HCT116 (cell line): Measurements from ENCODE around the gene GFOD1. TPM values are rescaled to one million over a fixed set of nuclear protein-coding genes. Genes with fewer than 3 reads are reported as not detected.

Experiments
- ATAC-seq: fragments of 200-7000 bp; cut with Tn5 transposase; 2 replicates; pipeline ENCODE4 v1.9.1; 2020; ENCODE audit warnings: mild to moderate bottlenecking, moderate library complexity
- BruUV-seq: library from RNA; stranded (reverse); fragments of 400-500 nt; replicated peaks from 2 replicates; lab custom pipeline; 2021; lab: Mats Ljungman, UMichigan
- CTCF ChIA-PET: fragments of 300-600 bp; sonication (Branson Sonifier 250); formaldehyde crosslinking; loops from one replicate; lab custom pipeline; 2021; ENCODE audit warnings: antibody characterized with exemption; lab: Charles Lee
- POLR2A ChIA-PET: fragments of 300-600, 350-600 bp; sonication (Branson Sonifier 250); formaldehyde crosslinking; loops from one replicate; lab custom pipeline; 2021; ENCODE audit warnings: antibody characterized with exemption; lab: Charles Lee
- RAD21 ChIA-PET, 2 experiments: fragments of 300-600 bp; sonication (Branson Sonifier 250); formaldehyde crosslinking; loops; one replicate each; lab custom pipeline; 2023; ENCODE audit warnings: low total read pairs in 2 of 2; ENCODE audit not compliant: uncharacterized antibody in 2 of 2, unreplicated experiment in 2 of 2, low non-redundant PET in 1 of 2; lab: Charles Lee
- DNase-seq: peaks from one replicate; pipeline ENCODE4 v3.0.0-alpha.2; 2010; ENCODE audit warnings: low read depth, low spot score
- H2AFZ ChIP-seq: fragments of 200-600 bp; shearing (Covaris generic), sonication (generic); 2 replicates; pipeline ENCODE4 v1.6.1; 2017; ENCODE audit warnings: low read depth, mixed run types, mixed read lengths, antibody characterized with exemption, low read length; ENCODE audit not compliant: poor library complexity, severe bottlenecking
- H3K27ac ChIP-seq: 2 replicates; pipeline ENCODE4 v1.5.1; 2012; ENCODE audit warnings: low read depth, low read length
- H3K27me3 ChIP-seq: fragments of 200-600 bp; sonication (generic); 2 replicates; pipeline ENCODE4 v1.6.1; 2016; ENCODE audit warnings: mixed run types, low read length, mixed read lengths; ENCODE audit not compliant: insufficient read depth
- H3K36me3 ChIP-seq, 2 experiments: fragments of 200-500 bp in 1 of 2; fragments of 200-600 bp in 1 of 2; sonication (Bioruptor generic) in 1 of 2; sonication (generic) in 1 of 2; 2 replicates each; pipeline versions ENCODE4 v1.5.1 to v1.6.1; 2014 to 2016; ENCODE audit warnings: low read length in 2 of 2, inconsistent platforms in 1 of 2, mixed read lengths in 1 of 2, mixed run types in 1 of 2; ENCODE audit not compliant: insufficient read depth in 2 of 2, control insufficient read depth in 1 of 2
- H3K4me1 ChIP-seq, 2 experiments: fragments of 200-600 bp in 1 of 2; sonication (generic) in 1 of 2; 2 replicates each; pipeline versions ENCODE4 v1.5.1 to v1.6.1; 2012 to 2017; ENCODE audit warnings: low read length in 2 of 2, inconsistent platforms in 1 of 2, mild to moderate bottlenecking in 1 of 2, mixed read lengths in 1 of 2, mixed run types in 1 of 2, moderate library complexity in 1 of 2; ENCODE audit not compliant: insufficient read depth in 2 of 2, control insufficient read depth in 1 of 2
- H3K4me2 ChIP-seq: fragments of 200-600 bp; sonication (generic); 2 replicates; pipeline ENCODE4 v1.6.1; 2017; ENCODE audit warnings: mixed run types, low read length, mixed read lengths
- H3K4me3 ChIP-seq, 2 experiments: fragments of 200-600 bp in 1 of 2; sonication (generic) in 1 of 2; replicated peaks in 1 of 2; 2 replicates each; pipeline ENCODE4 v1.5.1; 2011 to 2016; ENCODE audit warnings: low read length in 2 of 2, control low read depth in 1 of 2, low read depth in 1 of 2, mild to moderate bottlenecking in 1 of 2, mixed read lengths in 1 of 2, mixed run types in 1 of 2
- H3K79me2 ChIP-seq: fragments of 200-600 bp; sonication (generic); 2 replicates; pipeline ENCODE4 v1.6.1; 2017; ENCODE audit warnings: mild to moderate bottlenecking, mixed run types, low read length, moderate library complexity, mixed read lengths; ENCODE audit not compliant: insufficient read depth
- H3K9ac ChIP-seq: fragments of 200-600 bp; sonication (generic); 2 replicates; pipeline ENCODE4 v1.6.1; 2016; ENCODE audit warnings: low read length, mixed read lengths
- H3K9me2 ChIP-seq: fragments of 200-600 bp; sonication (generic), shearing (Covaris generic); 2 replicates; pipeline ENCODE4 v1.6.1; 2017; ENCODE audit warnings: mixed run types, mild to moderate bottlenecking, moderate library complexity; ENCODE audit not compliant: insufficient read depth
- H3K9me3 ChIP-seq, 2 experiments: fragments of 200-500 bp in 1 of 2; fragments of 200-600 bp in 1 of 2; sonication (Bioruptor generic) in 1 of 2; sonication (generic) in 1 of 2; 2 replicates each; pipeline ENCODE4 v1.6.1; 2014 to 2017; ENCODE audit warnings: low read length in 2 of 2, mixed read lengths in 2 of 2, inconsistent platforms in 1 of 2, low read depth in 1 of 2, mild to moderate bottlenecking in 1 of 2, mixed run types in 1 of 2, moderate library complexity in 1 of 2; ENCODE audit not compliant: control insufficient read depth in 1 of 2, insufficient read depth in 1 of 2
- H4K20me1 ChIP-seq: fragments of 200-600 bp; sonication (generic), shearing (Covaris generic); 2 replicates; pipeline ENCODE4 v1.6.1; 2017; ENCODE audit warnings: mixed run types, mild to moderate bottlenecking, moderate library complexity; ENCODE audit not compliant: insufficient read depth
- CBX3 ChIP-seq: IDR thresholded peaks from 2 replicates; pipeline ENCODE4 v1.6.1; 2012; ENCODE audit warnings: low read depth
- CEBPB ChIP-seq: IDR thresholded peaks from 2 replicates; pipeline ENCODE4 v1.6.1; 2012; ENCODE audit warnings: low read depth
- EGR1 ChIP-seq: IDR thresholded peaks from 2 replicates; pipeline ENCODE4 v1.6.1; 2012; ENCODE audit warnings: low read depth
- EZH2phosphoT487 ChIP-seq: fragments of 200-600 bp; IDR thresholded peaks from 2 replicates; pipeline ENCODE4 v1.6.1; 2018; ENCODE audit warnings: antibody characterized with exemption, borderline replicate concordance
- FOSL1 ChIP-seq: IDR thresholded peaks from 2 replicates; pipeline ENCODE4 v1.6.1; 2012; ENCODE audit warnings: low read depth
- JUND ChIP-seq: IDR thresholded peaks from 2 replicates; pipeline ENCODE4 v1.6.1; 2012
- POLR2A ChIP-seq: IDR thresholded peaks from 2 replicates; pipeline ENCODE4 v1.7.0; 2011; ENCODE audit warnings: borderline replicate concordance; ENCODE audit not compliant: insufficient read depth, insufficient read length; ENCODE audit errors: extremely low read depth
- POLR2AphosphoS5 ChIP-seq: IDR thresholded peaks from 2 replicates; pipeline ENCODE4 v1.6.1; 2011; ENCODE audit warnings: mild to moderate bottlenecking, low read depth, low read length, moderate library complexity
- SP1 ChIP-seq: IDR thresholded peaks from 2 replicates; pipeline ENCODE4 v1.6.1; 2012; ENCODE audit warnings: low read depth
- SRF ChIP-seq: IDR thresholded peaks from 2 replicates; pipeline ENCODE4 v1.6.1; 2012; ENCODE audit warnings: low read depth
- TCF7L2 ChIP-seq: IDR thresholded peaks from 2 replicates; pipeline ENCODE4 v1.7.0; 2011; ENCODE audit warnings: borderline replicate concordance, inconsistent platforms; ENCODE audit not compliant: insufficient read depth, insufficient read length; ENCODE audit errors: extremely low read depth
- YY1 ChIP-seq: IDR thresholded peaks from 2 replicates; pipeline ENCODE4 v1.6.1; 2011; ENCODE audit warnings: low read length, low read depth, moderate library complexity, mild to moderate bottlenecking; ENCODE audit not compliant: insufficient replicate concordance; ENCODE audit errors: extremely low read depth
- ZFX ChIP-seq: fragments of 450-650 bp; IDR thresholded peaks from 2 replicates; pipeline ENCODE4 v1.6.1; 2017
- intact Hi-C: fragments of 100-400 bp; cut with micrococcal nuclease; formaldehyde crosslinking; loops from 2 replicates; pipeline ENCODE4 v1.10.0; 2022
- total RNA-seq: library from RNA; stranded (reverse); gene quantifications from one replicate; pipeline ENCODE4 v1.2.1, GENCODE V29; 2021; ENCODE audit not compliant: unreplicated experiment
- TF ChIP-seq, protein P1 (sequence below): IDR thresholded peaks from 2 replicates; pipeline ENCODE4 v1.6.1; 2012
- TF ChIP-seq, protein P2 (sequence below): IDR thresholded peaks from 2 replicates; pipeline ENCODE4 v1.6.1; 2012; ENCODE audit warnings: low read depth
- TF ChIP-seq, protein P3 (sequence below): IDR thresholded peaks from 2 replicates; pipeline ENCODE4 v1.6.1; 2012

GFOD1 gene
- total RNA-seq, 1 experiment from 2014 or later = 3.8 TPM

DNA sequence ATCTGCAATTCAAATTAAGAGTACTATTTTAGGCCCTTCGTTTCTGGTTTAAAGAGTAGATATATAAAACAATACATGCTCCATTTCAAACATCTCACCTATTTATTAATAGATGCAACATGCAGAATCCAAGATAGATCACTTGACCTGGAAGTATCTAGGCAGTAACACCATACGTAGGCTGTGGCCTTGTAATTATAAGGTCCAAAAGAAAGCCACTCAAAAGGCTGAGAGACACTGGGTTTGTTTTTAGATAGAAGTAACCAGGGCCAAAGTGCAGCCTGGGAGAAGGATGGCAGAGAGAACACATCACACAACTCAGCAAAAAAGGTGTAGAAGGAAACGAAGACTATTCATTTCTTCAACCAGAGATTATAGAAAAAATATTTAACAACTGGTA, 8.4 kb upstream of the GFOD1 start:
- Histone ChIP-seq H3K27ac (no peak overlapping the region), H2AFZ (peak overlapping the region; percentile 77), H3K79me2 (no peaks in the 10 kb centered on the region), H3K4me1 (peaks cover 3 to 5% of the 10 kb centered on the region in 2 experiments; a peak in 3 of 4 replicates), H3K27me3 (no peaks in the 10 kb centered on the region), H3K4me2 (no peak overlapping the region), H3K9me3 (no peaks in the 10 kb centered on the region), H3K4me3 (no peak overlapping the region), H3K36me3 (no peaks in the 10 kb centered on the region), H4K20me1 (no peaks in the 10 kb centered on the region), H3K9me2 (no peaks in the 10 kb centered on the region), H3K9ac (no peak overlapping the region)
- POLR2A ChIA-PET = no interaction called here
- DNase-seq (no peak), ATAC-seq (no peak)
- no peak for TF ChIP-seq CBX3
- no peak for TF ChIP-seq SP1
- no peak for TF ChIP-seq EZH2phosphoT487
- TF ChIP-seq FOSL1 = no peak
- TF ChIP-seq ZFX = no peak
- TF ChIP-seq POLR2AphosphoS5 = no peak
- TF ChIP-seq, protein P1, sequence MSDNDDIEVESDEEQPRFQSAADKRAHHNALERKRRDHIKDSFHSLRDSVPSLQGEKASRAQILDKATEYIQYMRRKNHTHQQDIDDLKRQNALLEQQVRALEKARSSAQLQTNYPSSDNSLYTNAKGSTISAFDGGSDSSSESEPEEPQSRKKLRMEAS = no peak
- TF ChIP-seq EGR1 = no peak
- no peak for TF ChIP-seq JUND
- TF ChIP-seq, protein P2, sequence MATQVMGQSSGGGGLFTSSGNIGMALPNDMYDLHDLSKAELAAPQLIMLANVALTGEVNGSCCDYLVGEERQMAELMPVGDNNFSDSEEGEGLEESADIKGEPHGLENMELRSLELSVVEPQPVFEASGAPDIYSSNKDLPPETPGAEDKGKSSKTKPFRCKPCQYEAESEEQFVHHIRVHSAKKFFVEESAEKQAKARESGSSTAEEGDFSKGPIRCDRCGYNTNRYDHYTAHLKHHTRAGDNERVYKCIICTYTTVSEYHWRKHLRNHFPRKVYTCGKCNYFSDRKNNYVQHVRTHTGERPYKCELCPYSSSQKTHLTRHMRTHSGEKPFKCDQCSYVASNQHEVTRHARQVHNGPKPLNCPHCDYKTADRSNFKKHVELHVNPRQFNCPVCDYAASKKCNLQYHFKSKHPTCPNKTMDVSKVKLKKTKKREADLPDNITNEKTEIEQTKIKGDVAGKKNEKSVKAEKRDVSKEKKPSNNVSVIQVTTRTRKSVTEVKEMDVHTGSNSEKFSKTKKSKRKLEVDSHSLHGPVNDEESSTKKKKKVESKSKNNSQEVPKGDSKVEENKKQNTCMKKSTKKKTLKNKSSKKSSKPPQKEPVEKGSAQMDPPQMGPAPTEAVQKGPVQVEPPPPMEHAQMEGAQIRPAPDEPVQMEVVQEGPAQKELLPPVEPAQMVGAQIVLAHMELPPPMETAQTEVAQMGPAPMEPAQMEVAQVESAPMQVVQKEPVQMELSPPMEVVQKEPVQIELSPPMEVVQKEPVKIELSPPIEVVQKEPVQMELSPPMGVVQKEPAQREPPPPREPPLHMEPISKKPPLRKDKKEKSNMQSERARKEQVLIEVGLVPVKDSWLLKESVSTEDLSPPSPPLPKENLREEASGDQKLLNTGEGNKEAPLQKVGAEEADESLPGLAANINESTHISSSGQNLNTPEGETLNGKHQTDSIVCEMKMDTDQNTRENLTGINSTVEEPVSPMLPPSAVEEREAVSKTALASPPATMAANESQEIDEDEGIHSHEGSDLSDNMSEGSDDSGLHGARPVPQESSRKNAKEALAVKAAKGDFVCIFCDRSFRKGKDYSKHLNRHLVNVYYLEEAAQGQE = no peak
- TF ChIP-seq YY1 = no peak
- no peak for TF ChIP-seq SRF
- TF ChIP-seq, protein P3, sequence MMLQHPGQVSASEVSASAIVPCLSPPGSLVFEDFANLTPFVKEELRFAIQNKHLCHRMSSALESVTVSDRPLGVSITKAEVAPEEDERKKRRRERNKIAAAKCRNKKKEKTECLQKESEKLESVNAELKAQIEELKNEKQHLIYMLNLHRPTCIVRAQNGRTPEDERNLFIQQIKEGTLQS = no peak
- no peak for TF ChIP-seq CEBPB
- no peak for TF ChIP-seq TCF7L2
- TF ChIP-seq POLR2A = no peak
- RAD21 ChIA-PET = no interaction called here
- BruUV-seq = no TSS peak
- intact Hi-C loops = no loop called here
- CTCF ChIA-PET = interaction anchor here (1.4 kb wide), 1 partner anchor 8 kb away, joined by 3 read pairs; the partner anchor contains the start of gene GFOD1
